GM19328 (cell line): ENCODE measurements around the gene TGFBR2.

Experiments used
- ATAC-seq: cut with Tn5 transposase; IDR thresholded peaks from one replicate; pipeline ENCODE4 v1.9.1; 2021; ENCODE audit warnings: mild to moderate bottlenecking, moderate library complexity; ENCODE audit not compliant: unreplicated experiment

Gene TGFBR2

DNA sequence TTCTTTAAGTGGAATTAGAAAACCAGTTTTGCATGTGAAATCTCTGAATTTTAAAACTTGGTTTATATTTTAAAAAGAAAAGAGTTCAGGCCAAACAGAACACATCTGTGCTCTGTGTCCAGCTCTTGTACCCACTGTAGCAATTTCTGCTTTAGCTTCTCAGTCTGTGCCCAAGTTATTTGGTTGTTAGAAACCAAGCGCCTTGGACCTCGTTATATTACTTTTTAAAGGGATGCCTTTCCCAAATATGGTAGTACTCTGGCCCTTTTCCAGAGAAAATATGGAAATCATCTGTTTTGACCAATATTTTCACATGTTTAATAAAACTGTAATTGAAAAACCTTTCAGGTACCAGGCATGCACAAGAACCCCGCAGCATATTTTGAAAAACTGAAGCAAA, 27.3 kb downstream of the TGFBR2 start:
- ATAC-seq = no peak

DNA sequence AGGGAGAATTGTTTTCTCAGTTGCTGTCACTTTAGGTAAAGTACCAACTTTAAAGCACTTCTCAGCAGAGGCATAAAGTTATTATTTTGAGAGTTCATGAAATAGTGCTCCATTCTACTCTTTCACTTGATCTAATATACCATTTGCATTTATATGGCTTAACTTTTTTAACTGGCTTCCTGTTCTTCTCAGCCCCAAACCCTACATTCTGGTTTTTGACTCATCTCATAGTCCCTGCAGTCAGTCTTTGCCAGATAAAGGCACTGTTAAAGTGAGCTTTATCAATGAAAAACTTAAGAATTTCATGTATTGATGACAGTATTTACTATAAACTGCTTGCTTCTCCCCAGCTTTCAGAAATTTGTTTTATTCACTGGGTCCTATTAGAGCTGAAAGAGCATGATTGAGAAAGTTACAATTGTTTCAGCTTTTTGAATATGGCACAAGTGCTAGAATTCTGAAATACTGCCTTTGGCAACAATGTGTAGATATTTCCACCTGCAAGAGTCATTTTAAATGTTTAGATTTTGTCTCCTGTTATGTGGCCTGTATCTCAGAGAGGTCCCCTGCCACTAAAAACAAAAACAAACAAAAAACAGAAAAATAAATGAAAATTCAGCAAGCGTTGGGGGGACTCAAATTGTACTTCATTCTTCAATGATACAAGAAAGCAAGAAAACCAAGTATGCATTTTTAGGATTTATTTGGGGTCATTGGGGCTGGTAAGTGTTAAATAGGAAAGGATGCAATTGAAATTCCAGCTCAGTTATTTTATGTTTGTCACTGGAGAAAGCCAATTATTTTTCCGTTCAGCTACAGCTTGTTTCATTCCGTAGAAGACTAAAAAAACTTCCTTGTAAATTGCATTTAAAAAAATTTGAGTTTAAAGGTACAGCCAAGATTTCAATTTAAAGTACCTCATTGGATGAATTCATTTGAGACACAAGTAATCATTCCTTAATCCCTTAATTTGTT, 28.6 kb downstream of the TGFBR2 start:
- ATAC-seq = no peak

- no peak for ATAC-seq
Observed at GRCh38 chr3:30637310-30638219, 31.2 kb downstream of the TGFBR2 start.

GRCh38 chr3:30638685-30639412, 32.4 kb downstream of the TGFBR2 start:
- no peak for ATAC-seq

GRCh38 chr3:30639937-30640336, 33.5 kb downstream of the TGFBR2 start:
- peak; percentile 62 for ATAC-seq

DNA sequence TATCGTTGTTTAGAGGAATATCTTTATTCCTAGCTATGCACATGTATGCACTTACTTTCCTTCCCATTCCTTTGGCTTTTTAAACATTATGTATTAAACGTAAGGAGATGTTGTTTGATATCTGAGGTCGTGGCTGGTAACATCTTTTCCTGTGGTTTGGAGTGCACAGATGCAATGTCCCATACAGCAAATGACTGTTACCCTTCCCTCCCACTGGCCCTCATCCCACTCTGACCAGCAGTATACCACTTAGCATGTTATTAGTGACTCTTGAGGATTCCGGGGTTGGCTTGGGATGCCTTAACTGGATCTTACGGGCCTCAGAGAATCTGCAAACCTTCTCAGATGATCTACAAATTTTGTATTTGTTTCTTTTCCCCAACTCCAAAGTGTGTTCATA, 34.5 kb downstream of the TGFBR2 start:
- ATAC-seq = no peak

DNA sequence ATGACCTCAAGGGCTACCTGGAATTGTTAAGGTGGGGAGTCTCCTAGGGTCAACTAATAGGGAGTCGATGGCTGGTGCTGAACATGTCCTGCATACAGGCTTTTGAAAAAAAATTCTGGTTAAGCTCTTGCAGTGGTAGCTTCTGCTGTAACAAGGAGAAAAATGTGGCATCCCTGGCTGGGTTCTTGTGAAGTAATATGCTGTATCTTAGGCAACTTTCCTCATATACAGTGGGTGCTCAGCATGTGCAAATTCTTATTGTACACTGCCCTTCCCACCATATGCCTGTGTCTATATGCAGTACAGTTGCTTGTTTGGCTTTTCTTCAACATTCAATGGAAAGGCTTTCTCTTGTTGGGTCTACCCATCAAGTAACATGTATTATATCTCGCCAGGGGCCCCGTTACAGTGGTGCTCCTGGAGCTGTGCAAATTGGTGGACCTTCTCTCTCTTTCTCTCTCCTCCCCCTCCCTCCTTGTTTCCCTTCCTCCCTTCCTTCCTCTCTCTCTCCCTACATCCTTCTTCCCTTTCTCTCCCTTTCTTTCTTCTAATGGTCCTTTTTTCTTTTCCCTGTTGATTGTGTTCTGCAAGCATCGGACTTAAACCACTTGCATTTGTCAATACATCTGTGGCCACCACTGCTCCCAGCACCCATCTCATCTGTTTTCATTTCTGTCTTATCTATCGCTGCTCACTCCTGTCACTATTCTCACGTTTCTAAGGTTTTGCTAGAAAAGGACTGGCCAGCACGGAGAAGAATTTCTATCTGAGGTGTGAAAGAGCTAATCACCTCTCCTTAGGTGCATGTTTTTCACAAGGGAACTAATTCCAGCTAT, 35.2 kb downstream of the TGFBR2 start:
- no peak for ATAC-seq

DNA sequence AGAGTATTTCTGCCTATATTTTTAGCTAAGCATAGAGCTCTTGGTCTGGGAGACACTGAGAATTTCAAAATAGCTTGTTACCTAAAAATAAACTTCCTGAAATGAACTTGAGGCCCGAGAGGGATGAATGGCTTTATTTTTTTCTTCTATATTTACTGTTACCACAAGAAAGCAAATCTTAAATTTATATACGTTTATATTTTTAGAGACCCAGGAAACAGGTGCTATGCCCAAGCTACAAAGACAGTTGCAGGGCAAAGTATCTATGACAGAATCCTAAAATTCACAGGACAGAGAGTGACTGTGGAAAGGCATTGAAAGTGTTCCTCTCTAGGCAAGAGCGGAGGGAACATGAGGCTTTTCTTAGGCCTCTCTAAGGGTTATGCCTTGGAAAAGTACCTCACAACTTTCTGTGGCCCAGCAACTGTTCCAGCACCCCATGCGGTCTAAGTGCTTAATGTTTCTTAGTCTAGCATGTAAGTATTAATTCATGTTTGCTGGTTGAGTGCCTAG, 36.5 kb downstream of the TGFBR2 start:
- no peak for ATAC-seq

DNA sequence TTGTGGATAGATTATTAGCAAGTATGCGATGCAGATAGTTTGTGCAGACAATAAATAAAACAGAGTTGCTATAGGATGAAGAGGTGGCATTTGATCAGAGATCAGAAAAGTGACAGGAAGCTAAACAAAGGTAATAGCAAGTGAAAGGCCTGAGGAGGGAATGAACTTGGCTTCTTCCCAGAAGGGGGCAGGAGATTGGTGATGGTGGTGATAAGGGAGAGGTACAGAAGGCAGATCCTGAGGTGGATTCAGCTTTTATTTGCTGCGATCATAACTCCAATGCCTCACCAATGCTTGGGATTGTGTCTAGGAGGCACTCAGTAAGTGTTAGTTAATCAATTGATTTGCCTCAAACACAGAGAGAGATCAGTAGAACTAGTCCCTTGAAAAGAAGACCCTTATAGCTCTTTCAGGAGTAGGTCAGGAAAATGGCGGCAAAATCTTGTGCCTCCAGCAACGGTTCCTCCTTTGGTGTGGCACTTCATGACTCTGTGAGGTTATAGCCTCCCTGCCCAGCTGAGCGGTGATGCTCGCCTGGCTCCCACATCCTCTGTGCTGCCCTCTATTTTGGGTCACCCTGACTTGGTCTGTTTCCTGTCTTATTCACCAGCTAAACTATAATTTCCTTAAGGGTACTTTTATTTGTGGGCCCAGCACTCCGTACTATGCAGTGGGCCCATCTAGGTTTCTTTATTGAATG, 37.5 kb downstream of the TGFBR2 start:
- ATAC-seq = no peak

- ATAC-seq = peak; percentile 54
Observed at GRCh38 chr3:30644615-30645014, 38.2 kb downstream of the TGFBR2 start.

- no peak for ATAC-seq
Observed at GRCh38 chr3:30645077-30645476, 38.7 kb downstream of the TGFBR2 start.

DNA sequence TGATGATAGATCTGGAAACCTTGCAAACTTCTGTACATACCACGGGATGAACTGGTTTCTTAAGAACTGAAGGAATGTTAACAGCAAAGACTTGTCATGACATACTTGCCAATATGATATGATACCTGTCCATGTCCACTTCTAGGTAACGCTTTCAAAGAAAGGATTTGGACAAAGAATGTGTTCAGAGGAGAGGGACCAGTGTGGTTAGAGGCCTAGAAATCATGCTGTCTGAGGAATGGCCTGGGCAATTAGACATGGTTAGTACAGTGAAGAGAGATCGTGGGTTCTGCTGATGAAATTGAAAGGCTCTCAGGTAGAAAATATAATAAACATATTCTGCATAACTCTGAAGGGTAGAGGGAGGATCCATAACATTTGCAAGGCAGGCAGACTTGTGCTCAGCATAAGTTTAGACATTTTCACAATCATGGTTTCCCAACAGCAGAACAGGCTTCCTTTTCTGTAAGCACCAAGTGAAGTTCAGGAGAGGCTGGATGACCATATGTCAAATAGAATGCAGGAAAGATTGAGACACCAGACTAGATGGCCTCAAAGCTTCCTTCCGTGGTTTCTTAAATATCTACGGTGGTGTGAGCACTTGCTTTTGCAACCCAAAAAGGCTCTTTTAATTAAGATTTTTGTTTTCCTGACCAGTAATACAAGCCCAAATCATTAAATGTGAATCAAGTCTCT, 39.9 kb downstream of the TGFBR2 start:
- no peak for ATAC-seq

DNA sequence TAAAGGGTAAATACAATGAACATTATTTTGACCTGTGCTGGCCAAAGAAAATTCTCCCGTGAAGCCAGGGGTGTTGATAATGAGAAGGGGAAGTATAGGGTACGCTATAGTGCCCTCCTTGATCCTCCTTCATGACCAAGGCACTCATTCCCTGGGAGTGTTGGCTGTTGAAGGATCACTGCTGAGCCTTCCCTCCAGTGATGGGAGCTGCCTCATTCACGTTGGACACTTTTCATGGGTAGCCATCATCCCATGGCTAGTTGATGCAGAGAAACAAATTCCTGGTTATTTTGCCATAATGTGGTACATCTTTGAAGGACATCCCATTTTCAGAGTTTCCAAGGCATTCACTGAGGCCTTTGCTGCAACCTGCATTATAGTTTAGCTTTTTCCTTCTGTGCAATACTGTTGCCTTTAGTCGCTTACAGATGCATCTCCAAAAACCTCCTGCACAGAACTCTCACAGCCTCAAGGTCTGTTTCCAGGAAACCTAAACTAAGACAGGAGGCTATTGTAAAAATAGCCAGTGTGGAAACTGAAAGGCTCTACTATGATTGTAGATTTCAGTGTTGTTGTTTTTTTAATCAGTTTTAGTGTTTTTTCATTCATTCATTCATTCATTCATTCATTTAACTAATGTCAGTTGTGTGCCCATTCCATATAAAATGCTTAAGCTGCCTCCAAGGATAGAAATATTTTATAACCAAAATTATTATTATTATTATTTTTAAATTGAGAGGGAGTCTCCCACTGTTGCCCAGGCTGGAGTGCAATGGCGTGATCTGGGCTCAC, 40.8 kb downstream of the TGFBR2 start:
- no peak for ATAC-seq

DNA sequence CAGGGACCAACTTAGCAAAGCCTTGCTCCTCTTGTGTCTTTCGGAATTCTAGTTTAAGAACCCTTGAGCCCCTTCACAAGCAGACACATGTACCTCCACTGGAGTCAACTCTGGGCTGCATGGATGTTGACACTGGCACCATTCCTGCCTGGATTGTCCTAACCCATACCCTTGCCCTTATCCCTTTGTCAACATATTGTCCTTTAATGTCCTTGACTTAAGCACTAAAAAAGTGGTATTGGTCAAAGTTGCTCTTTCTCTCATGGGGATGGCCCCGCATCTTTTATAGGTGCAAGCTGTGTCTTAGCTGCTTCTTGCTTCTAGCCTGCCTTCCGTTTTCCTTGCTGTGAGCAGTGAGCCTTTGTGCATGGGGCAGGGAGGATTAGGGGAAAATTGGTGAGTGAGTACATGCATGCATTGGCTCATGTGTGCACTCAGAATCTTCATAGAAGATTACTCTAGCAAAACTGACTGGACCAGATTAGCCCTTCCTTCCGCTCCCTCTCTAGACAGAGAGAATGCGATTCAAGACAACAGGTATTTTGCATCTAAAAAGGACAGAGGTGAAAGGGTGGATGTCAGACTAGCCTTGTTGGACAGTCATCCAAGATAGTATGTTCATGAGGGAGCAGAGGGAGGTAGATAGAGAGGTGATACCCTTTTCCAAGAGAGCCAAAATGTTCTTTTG, 42.4 kb downstream of the TGFBR2 start:
- no peak for ATAC-seq

DNA sequence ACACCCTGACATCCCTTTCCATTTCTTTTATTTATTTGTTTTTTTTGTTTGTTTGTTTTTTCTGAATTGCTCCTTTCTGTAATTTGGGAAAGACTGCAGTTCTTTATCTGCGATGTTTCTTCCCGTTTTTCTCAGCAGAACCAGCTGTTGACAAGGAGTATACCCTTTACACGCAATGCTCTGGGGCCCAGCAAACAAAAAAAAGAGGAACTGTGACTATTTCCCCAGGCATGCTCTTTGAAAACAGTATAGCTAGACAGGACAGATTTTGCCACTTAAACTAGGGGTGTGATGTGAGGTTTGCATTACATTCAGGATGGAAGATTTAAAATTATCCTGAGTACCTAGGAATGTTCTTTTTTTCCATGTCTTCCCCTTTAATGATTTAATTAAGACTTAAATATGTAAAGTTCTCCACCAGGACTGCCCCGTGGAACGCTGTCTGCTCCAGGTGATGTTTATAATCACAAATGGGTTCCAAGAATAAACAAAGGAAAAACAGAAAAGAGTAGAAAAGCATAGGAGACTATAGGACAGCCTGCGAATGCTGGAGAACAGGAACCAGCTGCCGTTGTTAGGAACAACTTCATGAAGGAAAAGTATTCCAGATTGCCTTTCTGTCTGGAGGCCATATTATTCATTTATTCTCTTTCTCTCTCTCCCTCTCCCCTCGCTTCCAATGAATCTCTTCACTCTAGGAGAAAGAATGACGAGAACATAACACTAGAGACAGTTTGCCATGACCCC, 43.3 kb downstream of the TGFBR2 start:
- ATAC-seq = peak; percentile 51

DNA sequence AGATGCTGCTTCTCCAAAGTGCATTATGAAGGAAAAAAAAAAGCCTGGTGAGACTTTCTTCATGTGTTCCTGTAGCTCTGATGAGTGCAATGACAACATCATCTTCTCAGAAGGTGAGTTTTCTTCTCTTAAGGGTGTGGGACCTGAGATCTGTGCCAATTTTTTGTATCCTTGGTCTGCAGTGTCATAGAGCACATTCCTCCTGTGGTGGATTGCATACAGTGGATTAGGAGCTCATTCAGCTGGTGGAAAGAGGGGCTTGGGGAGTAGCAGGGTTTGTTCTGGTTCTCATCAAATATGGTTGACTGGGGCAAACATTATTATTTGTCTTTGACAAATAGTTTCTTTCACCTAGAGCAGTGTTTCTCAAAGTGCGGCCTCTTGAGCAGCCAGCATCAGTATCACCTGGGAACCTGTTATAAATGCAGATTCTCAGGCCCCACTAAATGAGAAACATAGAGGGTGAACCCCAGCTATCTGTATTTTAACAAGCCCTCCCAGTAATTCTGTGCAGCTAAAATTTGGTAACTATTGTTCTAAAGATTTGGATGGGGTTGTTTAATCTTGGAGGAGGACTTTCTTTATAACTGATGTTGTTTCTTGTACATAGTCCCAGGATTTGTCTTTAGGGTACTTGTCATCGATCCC, 44.1 kb downstream of the TGFBR2 start:
- ATAC-seq = no peak
